HG02763 (cell line): ENCODE results near the gene JAM3.

Source experiments
- ATAC-seq: cut with Tn5 transposase; IDR thresholded peaks from one replicate; pipeline ENCODE4 v1.9.1; 2021; ENCODE audit warnings: mild to moderate bottlenecking, moderate library complexity; ENCODE audit not compliant: unreplicated experiment

The JAM3 gene

DNA sequence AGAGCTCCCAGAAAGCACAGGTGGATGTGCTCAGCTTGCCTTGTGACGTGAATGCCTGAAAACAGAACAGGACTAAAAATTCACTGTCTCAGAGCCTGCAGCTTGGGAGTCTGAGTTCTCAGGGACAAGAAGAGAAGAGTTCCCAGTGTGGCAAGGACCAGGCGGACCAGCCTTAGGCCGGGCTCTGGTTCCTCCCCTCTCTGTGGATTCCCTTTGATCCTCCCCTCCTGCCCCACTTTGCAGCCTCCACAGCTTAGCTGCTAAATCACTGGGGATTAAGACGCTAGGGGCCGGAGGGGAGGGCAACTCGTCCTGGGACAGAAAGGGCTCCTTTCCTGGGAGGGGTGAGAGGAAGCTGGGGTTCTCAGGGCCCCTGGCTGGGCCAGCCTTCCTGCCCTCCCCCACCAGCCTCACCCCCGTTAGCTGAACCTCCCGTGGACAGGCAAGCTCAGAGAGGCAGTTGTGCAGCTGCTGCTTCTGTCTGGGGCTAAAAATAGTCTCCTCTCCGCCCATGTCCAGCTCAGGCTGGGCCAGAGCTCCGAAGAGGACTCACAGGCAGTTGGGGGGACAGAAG, 29.9 kb upstream of the JAM3 start:
- no peak for ATAC-seq

DNA sequence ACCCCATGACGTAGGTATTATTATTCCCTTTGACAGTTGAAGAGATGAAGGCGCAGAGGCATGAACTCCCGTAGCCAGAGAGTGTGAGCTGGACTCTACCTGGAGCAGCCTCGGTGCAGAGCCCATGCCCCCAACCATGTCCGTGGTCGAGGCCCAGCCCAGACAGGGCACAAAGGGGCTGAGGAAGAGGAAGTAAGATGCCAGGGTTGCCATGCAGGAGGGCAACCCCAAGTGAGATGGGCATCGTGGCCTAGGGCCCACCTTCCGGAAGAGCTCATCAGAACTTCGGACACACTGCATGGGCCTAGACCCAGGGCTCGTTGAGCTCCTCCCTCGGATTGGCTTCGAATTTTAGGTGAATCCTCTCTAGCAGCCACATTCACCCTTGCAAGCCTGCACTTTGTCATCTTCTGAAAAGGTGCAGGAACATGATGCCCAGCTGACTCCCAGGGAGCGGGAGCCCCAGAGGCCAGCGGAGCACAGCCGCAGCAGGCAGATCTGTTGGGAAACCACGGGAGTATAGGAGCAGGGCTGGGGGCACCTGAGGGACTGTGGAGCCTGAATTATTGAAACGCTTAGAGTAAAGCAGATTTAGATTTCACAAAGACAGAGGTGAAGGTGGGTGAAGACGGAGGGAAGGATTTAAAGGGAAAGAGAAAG, 29.0 kb upstream of the JAM3 start:
- ATAC-seq = no peak

DNA sequence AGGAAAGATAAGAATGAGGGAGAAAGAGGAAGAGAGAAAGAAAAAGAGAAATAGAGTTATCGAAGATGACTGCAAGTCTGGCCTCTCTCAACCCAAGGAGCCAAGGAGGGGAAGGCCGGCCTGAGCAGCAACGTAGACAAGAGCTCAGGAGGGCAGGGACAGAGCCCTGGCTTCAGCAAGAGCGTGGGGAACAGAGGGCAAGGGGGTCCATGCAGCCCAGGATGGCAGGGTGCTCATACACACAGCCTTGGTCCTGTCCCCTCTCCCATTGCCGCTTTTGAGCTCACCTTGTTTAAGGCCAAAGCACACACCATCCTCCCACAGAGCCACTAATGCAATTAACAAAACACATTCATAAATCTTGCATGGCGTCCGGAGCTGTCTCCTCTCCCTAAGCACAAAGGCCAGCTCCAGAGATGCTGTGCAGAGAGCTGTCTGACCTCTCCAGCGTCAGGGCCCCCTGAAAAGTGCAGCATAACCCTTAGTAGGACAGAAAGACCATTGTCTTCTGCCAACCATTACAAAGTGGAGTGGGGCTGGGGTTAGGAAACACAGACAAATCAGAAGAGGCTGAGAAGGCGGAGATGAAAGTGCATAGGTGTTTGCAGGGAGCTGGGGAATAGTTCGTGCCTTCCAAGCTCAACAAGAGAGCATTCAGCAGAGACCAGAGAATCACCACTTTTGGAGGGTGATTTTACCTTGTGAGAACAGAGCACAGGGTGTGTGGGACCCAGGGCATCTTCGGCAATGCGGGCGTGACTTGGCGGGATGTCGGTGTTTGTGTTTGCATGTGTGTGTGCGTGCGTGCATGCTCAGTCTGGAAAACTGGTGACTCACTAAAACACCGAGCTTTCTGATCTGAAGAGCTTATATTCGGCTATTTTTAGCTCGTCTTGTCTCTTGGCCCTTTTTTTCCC, 28.2 kb upstream of the JAM3 start:
- ATAC-seq = no peak

DNA sequence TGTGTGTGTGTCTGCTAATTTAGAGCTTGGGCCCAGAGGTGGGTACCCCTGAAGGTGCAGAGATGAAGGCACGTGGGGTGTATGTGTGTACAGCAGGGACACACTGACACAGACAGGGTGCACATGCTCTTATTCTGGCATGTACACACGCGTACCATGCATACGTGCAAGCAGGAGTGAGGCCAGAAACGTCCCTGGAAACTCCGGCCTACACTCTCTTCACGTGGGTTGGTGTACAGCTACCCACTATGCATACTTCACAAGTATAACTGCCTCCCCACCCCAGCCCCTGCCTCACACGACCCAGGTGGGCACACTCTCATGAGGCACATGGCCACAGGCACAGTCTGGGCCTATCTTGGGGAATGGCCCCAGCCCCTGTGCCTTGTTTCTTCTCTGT, 27.5 kb upstream of the JAM3 start:
- no peak for ATAC-seq

DNA sequence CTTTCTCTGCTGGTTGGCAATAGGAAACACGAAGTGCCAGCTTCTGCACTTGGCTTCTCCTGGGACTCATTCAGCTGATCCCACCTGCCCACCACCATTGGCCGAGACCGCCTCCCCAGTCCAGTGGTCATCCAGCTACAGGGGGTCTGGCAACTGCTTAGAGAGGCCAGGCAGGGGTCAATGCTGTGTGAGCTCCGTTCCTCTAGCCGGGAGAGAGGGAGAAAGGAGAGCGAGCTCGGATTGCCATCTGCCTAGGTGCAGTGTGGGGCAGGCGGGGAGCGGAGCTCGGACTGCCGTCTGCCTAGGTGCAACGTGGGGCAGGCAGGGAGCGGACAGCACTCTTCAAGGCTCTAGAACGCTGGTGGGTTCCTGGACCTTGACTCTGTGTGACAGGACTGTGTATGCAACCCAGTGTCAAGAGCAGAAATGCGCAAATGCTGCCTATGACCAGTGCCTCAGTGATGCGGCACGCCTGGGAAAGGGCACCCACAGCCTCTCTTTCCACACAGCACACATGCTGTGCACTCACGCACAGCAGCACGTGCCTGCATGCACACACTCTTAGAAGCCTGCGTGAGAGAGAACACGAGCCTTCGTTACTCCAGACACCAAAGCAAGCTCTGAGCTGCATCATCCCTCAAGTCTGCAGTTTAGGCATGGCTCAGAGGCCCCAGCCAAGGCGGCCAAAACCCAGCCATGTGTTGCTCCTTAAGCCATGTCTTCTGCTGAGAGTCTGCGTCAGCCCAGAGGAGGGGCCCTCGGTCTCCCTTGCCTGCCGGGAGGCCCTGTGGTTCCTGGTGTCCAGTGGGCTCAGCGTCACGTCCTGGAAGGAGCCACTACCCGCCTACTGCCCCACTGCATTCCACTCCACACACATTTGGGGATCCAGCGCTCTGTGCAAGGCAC, 26.8 kb upstream of the JAM3 start:
- no peak for ATAC-seq

DNA sequence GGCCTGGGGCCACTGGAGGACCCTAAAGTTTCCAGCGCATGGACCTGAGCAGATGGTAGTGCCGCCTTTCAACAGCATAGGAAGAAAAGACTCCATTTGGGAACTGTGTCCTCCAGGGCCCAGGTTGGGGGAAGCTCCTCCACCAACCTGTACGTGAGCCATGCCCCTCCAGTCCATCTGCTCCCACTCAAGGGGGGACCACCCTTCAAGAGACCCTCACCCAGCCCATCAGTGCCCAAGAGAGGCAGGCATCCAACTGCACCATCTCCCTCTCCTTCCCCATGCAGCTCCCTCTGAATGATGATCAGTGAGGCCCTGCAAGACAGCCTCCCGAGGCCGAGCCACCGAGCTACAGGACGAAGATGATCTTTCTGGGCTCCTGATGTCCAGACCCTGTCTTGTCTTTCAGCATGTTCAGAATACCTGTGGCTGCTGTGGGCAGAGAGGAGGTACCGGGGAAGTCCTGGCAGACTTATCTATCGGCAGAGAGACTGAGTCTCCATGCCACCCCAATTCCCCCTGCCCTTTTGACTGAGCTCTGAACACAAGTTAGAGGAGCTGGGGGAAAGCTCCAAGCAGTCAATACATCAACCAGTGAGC, 25.0 kb upstream of the JAM3 start:
- no peak for ATAC-seq

DNA sequence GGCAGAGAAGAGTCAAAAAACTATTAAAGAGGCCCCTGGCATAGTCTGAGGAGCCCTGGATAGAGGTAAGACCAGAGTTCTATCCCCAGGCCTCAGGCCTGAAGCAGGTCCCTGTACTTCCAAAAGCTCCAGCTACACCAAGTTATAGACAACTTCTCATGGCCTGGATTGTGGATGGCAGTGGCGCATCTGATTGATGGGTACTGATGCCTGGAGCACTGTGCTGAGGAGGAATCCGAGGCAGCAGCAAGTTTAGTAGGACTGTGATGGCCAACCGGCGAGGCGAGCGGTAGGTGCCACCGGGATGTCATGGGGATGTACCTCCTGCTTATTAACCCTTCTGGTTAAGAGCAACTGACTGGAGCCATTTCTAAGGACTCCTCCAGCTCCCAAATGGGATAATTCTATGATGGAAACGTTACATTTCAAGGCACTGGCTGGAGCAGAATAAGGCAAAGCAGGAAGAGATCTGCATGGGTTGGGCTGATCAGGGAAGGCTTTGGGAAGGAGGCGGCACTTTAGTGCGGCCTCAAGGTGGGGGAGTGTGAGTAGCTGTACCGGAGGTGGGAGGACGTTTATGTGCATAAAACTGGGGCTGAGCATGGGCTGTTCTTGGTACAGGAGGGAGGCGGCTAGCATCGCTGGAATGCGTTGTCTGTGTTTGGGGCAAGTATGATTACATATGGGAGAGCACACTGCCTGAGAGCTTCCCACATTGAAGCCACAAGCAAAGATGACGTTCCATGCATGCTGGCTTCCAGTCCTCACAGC, 24.2 kb upstream of the JAM3 start:
- ATAC-seq = no peak

DNA sequence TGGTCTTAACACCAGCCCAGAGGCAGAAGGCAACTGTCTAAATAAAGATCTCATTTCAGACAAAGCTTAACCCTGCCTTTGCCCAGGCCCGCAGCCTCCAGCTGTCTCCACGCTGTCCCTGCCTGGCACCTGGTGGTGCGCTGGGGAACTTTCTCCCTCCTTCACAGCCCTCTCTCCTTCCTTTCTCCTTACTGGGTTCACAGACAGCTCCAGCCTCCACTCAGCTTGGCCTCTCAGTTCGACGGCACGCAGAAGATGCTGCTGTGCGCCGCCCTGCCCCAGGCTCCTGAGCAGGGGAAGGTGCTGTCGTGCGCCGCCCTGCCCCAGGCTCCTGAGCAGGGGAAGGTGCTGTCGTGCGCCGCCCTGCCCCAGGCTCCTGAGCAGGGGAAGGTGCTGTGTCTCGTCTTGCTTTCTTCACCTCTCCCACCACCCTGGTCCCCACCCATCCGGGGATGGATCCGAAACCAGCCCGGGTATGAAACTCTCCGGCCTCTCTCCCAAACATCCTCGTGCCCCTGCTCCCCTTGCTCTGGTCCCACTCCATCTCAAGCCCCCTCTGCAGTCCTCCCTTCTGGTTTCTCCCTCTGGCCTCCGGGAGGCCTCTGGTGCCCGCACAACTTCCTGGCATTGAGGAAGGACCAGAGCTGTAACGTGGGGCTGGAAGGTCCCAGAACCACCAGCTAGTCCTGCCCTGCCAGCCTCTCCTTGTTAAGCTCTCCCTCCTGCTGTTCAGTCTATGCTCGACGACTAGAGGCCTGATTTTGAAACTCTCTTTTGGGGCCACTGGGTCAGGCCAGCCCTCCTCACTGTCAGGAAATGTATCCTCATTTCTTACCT, 22.9 kb upstream of the JAM3 start:
- ATAC-seq = no peak

DNA sequence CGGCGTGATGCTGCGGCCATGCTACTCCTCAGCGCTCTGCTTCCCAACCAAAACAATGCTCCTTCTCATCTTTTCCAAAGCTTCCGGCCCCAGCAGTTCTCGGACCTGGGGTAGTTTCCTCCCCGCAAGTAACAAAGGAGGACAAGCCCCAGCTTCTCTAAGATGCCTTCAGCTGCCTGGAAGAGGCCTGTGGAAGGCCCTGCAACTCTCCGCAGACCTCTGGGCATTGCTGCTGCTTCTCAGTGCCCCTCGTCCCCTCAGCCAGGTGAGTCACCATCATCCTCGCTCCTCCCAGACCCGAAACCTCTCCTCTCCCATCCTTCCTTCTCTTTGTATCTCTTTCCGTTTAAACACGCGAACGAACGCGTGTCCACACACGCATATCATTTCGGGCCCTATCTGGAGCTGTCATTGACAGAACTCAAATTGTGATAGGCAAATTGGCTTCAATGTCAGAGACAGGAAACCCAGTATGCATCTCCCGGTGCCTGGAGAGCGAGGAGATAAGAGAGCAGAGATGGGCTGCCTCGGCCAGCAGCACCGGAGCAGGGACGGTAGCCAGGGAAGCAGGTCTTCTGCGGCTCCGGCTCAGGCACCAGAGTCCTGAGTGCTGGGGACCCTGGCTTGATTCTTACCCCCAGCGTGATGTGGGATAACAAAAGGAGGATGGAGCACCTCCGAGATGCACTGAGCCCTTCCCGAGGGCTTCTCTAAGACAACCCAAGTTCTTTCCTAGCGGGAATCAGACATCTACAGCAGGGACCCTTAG, 22.0 kb upstream of the JAM3 start:
- ATAC-seq = no peak

DNA sequence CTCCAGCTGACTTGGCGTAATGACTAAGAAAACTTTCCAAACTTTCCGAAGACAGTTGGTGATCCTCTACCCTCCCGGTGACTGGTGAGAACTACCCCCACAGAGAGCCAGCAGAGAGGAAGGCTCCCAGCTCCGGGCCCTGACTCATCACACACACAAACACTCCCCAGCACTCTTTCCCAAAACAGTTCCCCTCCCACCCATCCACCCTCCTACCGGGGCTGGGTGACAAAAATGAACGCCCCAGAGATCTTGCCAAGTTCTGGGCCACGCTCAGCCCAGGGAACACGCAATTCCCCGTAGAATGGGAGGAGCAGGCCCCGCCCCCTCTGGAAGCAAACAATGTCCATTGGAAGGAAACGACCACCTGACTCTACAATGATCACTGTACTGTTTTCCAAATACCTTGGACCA, 21.3 kb upstream of the JAM3 start:
- ATAC-seq = no peak

DNA sequence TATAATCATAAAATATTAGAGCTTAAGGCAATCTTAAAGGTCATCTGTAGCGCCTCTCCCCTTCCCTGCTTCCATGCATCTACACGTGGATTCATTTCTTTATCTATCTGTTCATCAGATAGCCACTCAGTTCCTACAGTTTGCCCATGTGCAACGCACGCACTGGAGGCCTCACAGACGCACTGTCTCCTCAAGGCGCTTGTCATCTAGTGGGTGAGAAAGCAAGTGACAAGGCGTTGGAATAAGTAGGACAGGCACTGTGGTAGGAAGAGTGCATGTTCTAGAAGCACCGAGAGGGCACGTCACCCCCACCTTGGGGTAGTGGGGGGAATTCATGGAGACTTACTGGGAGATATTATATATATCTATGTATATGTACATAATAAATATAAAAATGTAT, 20.8 kb upstream of the JAM3 start:
- no peak for ATAC-seq

DNA sequence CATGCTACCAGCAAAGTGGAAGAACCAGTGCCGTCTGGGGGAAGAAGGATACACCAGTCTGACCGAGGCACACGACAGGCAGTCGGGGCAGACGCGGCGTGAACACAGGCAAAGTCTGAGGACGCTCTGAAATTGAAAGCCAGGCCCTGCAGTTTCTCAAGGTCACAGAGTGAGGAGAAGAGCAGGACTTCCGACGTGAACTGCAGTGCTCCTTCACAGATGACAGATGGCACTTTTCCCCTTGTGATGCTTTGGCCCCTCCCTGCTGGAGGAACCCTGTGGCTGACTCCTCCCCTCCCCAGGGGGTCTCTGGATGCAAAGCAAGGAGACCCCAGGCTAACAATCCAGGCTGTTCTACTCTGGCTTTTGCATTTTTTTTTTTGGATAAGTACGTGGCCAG, 19.6 kb upstream of the JAM3 start:
- no peak for ATAC-seq

DNA sequence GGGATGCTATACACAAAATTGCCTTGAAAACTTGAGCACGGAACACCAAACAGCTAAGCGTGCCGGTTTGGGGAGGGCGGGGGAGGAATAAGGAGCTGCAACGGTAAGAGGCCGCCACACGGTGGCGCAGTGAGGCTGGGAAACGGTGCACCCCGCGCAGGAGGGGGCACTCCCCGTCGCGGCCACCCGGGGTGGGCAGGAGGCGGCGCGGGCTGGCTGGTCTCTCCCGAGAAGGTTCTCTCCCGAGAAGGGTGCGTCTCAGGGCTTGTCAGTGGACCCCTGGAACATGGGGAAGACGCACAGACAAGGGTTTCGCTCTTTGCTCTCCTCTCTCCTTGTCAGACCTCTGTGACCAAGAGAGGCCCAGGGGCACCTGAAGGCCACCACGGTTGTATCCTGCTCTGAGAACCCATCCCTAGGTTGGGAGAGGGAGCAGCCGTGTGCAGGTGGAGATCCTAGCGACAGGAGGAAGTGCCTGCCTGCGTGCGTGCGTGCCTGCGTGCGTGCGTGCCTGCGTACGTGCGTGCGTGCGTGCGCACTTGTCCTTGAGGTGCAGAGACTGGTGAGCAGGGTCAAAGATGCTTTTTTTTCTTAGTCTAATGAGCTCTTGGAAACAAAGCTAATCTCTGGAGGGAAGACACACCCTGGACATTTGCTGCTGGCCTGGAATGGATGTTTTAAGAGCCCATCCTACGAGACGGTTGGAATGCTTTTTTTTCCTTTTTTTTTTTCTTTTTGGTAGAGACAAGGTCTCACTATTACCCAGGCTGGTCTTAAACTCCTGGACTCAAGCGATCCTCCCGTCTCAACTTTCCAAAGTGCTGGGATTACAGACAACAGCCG, 18.1 kb upstream of the JAM3 start:
- ATAC-seq = peak; percentile 78

DNA sequence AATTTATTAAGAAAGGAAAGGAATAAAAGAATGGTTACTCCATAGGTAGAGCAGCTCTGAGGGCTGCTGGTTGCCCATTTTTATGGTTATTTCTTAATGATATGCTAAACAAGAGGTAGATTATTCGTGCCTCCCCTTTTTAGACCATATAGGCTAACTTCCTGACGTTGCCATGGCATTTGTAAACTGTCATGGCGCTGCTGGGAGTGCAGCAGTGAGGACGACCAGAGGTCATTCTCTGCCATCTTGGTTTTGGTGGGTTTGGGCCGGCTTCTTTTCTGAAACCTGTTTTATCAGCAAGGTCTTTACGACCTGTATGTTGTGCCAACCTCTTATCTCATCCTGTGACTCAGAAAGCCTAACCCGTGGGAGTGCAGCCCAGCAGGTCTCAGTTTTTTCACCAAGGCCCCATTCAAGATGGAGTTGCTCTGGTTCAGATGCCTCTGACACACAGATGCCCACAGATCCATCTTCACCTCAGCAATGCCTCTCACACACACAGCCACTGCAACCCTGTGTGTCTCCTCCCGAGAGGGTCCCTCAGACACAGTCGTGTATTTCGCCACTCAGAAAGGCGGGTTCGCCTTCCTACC, 16.4 kb upstream of the JAM3 start:
- no peak for ATAC-seq

DNA sequence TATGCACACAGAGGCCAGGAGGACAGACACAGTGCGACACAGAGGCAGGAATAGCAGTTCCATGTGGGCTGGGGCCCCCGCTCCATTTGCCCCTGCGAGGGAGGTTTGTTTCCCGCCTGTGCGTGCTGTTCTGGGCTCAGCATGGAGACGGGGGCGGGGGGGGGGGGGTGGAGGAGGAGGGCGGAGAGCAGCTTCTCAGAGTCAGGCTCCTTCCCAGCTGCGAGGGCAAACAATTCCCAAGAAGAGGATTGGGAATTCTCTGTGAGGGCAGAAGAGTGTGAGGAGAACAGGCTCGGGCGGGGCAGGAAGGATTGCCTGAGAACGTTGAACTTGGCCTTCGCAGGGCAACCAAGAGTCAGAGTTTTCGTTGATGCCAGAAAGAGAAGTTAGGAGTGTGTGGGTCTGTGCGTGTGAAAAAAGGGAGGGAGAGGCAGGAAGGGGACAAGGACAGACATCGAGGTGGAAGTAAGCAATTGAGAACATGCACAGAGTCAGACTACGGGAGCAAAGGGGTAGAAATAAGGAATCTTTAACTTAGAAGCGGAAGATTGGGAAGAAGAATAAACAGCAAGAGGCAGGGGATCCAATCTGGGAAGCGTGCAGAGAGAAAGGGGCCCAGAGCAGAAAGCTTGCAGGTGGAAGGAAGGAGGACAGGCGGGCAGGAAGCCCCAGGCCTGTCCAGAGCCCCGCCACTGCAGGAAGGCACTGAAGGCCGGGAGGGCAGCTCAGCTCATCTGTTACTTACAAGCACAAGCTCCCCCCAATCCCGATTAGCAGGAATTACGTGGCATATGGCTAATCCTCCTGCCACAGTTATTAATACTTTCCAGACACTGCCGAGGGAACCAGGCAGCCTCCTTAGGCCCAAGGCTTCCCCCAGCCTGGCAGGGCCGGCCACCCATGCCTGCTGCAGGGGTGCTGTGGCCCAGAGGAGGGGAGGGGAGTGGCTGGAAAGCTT, 15.6 kb upstream of the JAM3 start:
- ATAC-seq = no peak

DNA sequence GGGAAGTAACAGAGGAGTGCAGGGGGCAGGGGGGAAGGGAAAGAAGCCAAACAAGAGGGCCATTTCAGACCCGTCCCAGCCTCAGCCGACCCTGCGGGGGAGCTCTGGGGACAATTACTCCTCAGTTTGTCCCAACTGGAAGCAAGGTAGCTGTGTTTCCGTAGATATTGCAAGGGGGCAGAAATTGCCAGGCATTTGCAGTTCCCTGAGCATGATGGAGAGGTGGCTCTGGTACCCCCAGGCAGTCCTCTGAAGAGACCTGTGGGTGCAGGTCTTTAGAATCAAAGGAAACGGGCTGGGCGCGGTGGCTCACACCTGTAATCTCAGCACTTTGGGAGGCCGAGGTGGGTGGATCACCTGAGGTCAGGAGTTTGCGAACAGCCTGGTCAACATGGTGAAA, 13.8 kb upstream of the JAM3 start:
- no peak for ATAC-seq
